Hepatocyte (in vitro differentiated cells): Measurements from ENCODE around the gene SKA2. TPM values are rescaled to one million over a fixed set of nuclear protein-coding genes. Genes with fewer than 3 reads are reported as not detected.

ENCODE experiments used
- DNase-seq: peaks from one replicate; pipeline ENCODE4 v3.0.0-alpha.2; 2016; ENCODE audit warnings: low spot score
- H2AFZ ChIP-seq: fragments of 200-600 bp; sonication (generic); 2 replicates; pipeline ENCODE4 v1.6.0; 2016; ENCODE audit warnings: antibody characterized with exemption, mild to moderate bottlenecking
- H3K27ac ChIP-seq: fragments of 200-600 bp; sonication (generic); 2 replicates; pipeline ENCODE4 v1.5.1; 2016; ENCODE audit warnings: mild to moderate bottlenecking
- H3K27me3 ChIP-seq: fragments of 200-600 bp; sonication (generic); 2 replicates; pipeline ENCODE4 v1.6.1; 2016
- H3K36me3 ChIP-seq: fragments of 200-600 bp; sonication (generic); replicated peaks from 2 replicates; pipeline ENCODE4 v1.5.1; 2016; ENCODE audit warnings: low read depth; ENCODE audit not compliant: insufficient read depth
- H3K4me1 ChIP-seq: fragments of 200-600 bp; sonication (generic); 2 replicates; pipeline ENCODE4 v1.5.1; 2016; ENCODE audit warnings: mild to moderate bottlenecking, moderate library complexity; ENCODE audit not compliant: insufficient read depth
- H3K4me2 ChIP-seq: fragments of 200-600 bp; sonication (generic); 2 replicates; pipeline ENCODE4 v1.6.0; 2016
- H3K4me3 ChIP-seq: fragments of 200-600 bp; sonication (generic); 2 replicates; pipeline ENCODE4 v1.5.1; 2016; ENCODE audit warnings: mild to moderate bottlenecking
- H3K79me2 ChIP-seq: fragments of 200-600 bp; sonication (generic); 2 replicates; pipeline ENCODE4 v1.6.0; 2017; ENCODE audit warnings: mild to moderate bottlenecking
- H3K9me2 ChIP-seq: fragments of 200-600 bp; sonication (generic); replicated peaks from 2 replicates; pipeline ENCODE4 v1.6.0; 2017; ENCODE audit warnings: mild to moderate bottlenecking; ENCODE audit not compliant: insufficient read depth
- H3K9me3 ChIP-seq: fragments of 200-600 bp; sonication (generic); 2 replicates; pipeline ENCODE4 v1.5.1; 2016; ENCODE audit warnings: low read depth, mild to moderate bottlenecking
- H4K20me1 ChIP-seq: fragments of 200-600 bp; sonication (generic); 2 replicates; pipeline ENCODE4 v1.6.0; 2016; ENCODE audit warnings: mild to moderate bottlenecking; ENCODE audit not compliant: insufficient read depth, poor library complexity, severe bottlenecking
- CTCF ChIP-seq: fragments of 200-600 bp; sonication (generic); IDR thresholded peaks from 2 replicates; pipeline ENCODE4 v1.5.1; 2016; ENCODE audit warnings: antibody characterized with exemption, mild to moderate bottlenecking; ENCODE audit not compliant: poor library complexity
- EZH2 ChIP-seq: fragments of 200-600 bp; sonication (generic); IDR thresholded peaks from 2 replicates; pipeline ENCODE4 v1.6.1; 2016; ENCODE audit warnings: antibody characterized with exemption, mild to moderate bottlenecking, borderline replicate concordance
- EZH2phosphoT487 ChIP-seq: fragments of 200-600 bp; sonication (generic); IDR thresholded peaks from one replicate; pipeline ENCODE4 v1.6.1; 2018; ENCODE audit warnings: antibody characterized with exemption, mild to moderate bottlenecking, low read depth, moderate library complexity; ENCODE audit not compliant: unreplicated experiment, severe bottlenecking
- WGBS: methylation state at CpG from one replicate; pipeline ENCODE4 v1.1.6; 2016; ENCODE audit warnings: low lambda C conversion rate; ENCODE audit errors: missing lambda C conversion rate; 5-methylcytosine and 5-hydroxymethylcytosine counted together
- polyA plus RNA-seq: library from polyadenylated mRNA; unstranded; fragments of >200 nt; fragmentation: Nextera tagmentation; extraction: Ambion mirVana; gene quantifications from 2 replicates; pipeline ENCODE4 v1.2.1, GENCODE V29; 2016
- total RNA-seq: library from RNA; depleted of rRNA; stranded (reverse); fragments of >200 nt; gene quantifications from 2 replicates; pipeline ENCODE4 v1.2.3, GENCODE V29; 2014

SKA2 gene
- total and polyA plus RNA-seq, 2 experiments from 2014 or later = 27.0 to 52.8 TPM

GRCh38 chr17:59193336-59193862, 38.4 kb upstream of the SKA2 start:
- no peaks in the 10 kb centered on the region for H3K36me3 ChIP-seq
- H3K9me3 ChIP-seq = no peaks in the 10 kb centered on the region
- no peaks in the 10 kb centered on the region for H3K79me2 ChIP-seq
- no peaks in the 10 kb centered on the region for H4K20me1 ChIP-seq
- no peak overlapping the region for H3K4me3 ChIP-seq
- no peak for TF ChIP-seq EZH2
- TF ChIP-seq EZH2phosphoT487 = no peak
- no peak for TF ChIP-seq CTCF
- H3K4me2 ChIP-seq = no peak overlapping the region
- no peak overlapping the region for H3K27ac ChIP-seq
- H3K9me2 ChIP-seq = no peaks in the 10 kb centered on the region
- H3K27me3 ChIP-seq = no peaks in the 10 kb centered on the region
- no peaks in the 10 kb centered on the region for H3K4me1 ChIP-seq
- WGBS = 93% methylated on average over 3 of the region's 3 CpGs
- DNase-seq = no peak
- no peak overlapping the region for H2AFZ ChIP-seq

DNA sequence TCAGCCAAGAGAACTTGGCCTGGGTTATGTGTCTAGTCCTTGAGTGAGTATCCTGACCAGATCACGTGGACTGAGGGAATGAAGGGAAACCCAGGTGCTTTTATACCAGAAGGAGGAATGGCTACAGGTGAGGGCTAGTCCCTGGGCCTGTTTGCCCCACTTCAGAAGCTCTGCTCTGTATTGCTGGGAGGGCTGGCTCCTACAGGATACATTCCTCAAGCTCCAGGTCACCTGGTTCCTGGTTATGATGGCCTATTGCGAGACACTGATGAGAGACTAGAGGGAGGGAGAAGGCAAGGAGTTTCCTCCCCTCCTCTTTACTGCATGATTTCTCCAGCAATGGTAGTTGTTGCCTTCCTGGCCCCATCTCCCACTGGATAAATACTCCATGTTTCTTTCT, 35.8 kb upstream of the SKA2 start:
- no peak overlapping the region for H3K4me3 ChIP-seq
- no peaks in the 10 kb centered on the region for H3K9me3 ChIP-seq
- H3K4me2 ChIP-seq = no peak overlapping the region
- no peaks in the 10 kb centered on the region for H3K4me1 ChIP-seq
- TF ChIP-seq EZH2 (no peak), CTCF (no peak), EZH2phosphoT487 (no peak)
- no peak for DNase-seq
- H3K36me3 ChIP-seq = no peaks in the 10 kb centered on the region
- no peaks in the 10 kb centered on the region for H4K20me1 ChIP-seq
- H3K79me2 ChIP-seq = no peaks in the 10 kb centered on the region
- 96% methylated on average over 2 of the region's 2 CpGs for WGBS
- H3K27me3 ChIP-seq = no peaks in the 10 kb centered on the region
- no peak overlapping the region for H2AFZ ChIP-seq
- no peak overlapping the region for H3K27ac ChIP-seq
- no peaks in the 10 kb centered on the region for H3K9me2 ChIP-seq

DNA sequence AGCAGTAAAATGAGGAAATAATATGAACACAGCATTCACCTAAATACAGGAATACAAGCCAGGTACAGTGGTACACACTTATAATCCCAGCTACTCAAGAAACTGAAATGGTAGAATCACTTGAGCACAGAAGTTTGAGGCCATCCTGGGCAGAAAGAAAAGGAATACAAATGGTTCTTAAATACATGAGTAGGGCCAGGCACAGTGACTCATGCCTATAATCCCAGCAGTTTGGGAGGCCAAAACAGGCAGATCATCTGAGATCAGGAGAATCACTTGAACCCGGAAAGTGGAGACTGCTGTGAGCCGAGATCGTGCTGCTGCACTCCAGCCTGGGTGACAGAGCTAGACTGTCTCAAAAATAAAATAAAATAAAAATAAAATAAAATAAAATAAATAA, 31.9 kb upstream of the SKA2 start:
- TF ChIP-seq CTCF = no peak
- no peak for TF ChIP-seq EZH2phosphoT487
- no peak for TF ChIP-seq EZH2
- Histone ChIP-seq H3K9me2 (no peaks in the 10 kb centered on the region), H3K36me3 (no peaks in the 10 kb centered on the region), H2AFZ (peak overlapping the region; percentile 9), H3K27ac (no peak overlapping the region), H3K4me1 (no peaks in the 10 kb centered on the region), H3K79me2 (no peaks in the 10 kb centered on the region), H3K4me3 (no peak overlapping the region), H3K4me2 (no peak overlapping the region), H4K20me1 (no peaks in the 10 kb centered on the region), H3K9me3 (no peaks in the 10 kb centered on the region), H3K27me3 (no peaks in the 10 kb centered on the region)
- no peak for DNase-seq
- 86% methylated on average over 3 of the region's 3 CpGs for WGBS

DNA sequence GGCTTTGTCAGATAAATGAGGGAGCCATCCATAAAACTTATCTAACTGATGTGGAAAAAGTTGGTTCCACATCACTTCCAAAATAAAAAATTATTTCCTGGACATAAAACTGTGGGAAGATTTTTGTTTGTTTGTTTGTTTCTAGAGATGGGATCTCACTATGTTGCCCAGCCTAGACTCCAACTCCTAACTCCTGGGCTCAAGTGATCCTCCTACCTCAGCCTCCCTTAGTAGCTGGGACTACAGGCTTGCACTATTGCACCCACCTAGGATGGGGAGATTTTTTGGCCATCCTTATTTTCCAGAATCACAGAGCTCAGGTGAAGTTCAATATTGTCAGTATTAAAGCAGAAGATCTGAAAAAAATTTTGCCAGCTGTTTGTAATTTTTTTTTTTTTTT, 31.0 kb upstream of the SKA2 start:
- no peak overlapping the region for H2AFZ ChIP-seq
- TF ChIP-seq EZH2 = no peak
- no peak for TF ChIP-seq CTCF
- no peak for TF ChIP-seq EZH2phosphoT487
- H3K27ac ChIP-seq = no peak overlapping the region
- H3K4me1 ChIP-seq = no peaks in the 10 kb centered on the region
- no peaks in the 10 kb centered on the region for H4K20me1 ChIP-seq
- no peak for DNase-seq
- H3K4me3 ChIP-seq = no peak overlapping the region
- H3K9me3 ChIP-seq = no peaks in the 10 kb centered on the region
- H3K9me2 ChIP-seq = no peaks in the 10 kb centered on the region
- no peaks in the 10 kb centered on the region for H3K79me2 ChIP-seq
- no peaks in the 10 kb centered on the region for H3K27me3 ChIP-seq
- no peak overlapping the region for H3K4me2 ChIP-seq
- no peaks in the 10 kb centered on the region for H3K36me3 ChIP-seq
